ENCODE results near the gene INTS1. TPM values are rescaled to one million over a fixed set of nuclear protein-coding genes. Genes with fewer than 3 reads are reported as not detected.
"Not testable (repeated sequence)": the region's sequence is repeated elsewhere in the genome, so short reads cannot be mapped to it uniquely, and the experiment has no call there.

Gene INTS1
- total RNA-seq, 1 experiment from 2014 or later = 43.3 TPM

DNA sequence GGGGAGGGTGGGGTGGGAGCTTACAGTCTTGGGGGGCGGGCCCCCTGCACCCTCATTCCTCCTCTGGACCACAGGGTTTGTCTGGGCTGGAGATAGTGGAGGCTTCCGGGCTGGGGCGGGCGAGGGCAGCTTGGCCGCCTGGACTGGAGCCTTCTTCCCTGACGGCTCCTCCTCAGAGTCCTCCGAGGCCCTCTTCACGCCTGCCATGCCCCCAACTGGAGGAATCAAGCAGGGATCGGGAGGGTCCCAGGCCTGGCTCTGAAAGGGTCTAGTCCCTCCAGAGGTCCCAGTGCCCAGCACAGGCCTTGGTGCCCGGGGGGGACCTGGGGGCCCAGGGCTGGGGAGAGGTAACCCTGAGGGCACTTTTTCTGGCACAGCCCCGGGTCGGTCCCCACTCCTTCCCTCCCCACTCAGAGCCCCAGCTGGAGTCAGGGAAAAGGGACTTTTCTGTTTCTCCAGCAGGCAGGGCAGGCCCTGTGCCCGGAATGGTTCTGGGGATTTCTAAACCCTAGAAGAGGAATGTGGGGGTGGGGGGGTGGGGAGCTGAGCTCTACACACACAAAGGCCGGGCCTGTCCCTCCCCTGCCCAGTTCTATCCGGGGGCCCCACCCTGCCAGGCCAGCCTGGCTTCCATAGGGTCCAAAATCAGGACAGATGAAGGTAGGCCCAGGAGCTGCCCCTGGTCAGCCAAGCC is 56.5 kb downstream of the INTS1 start:
- no peak for DNase-seq (ENCODE audit: low read depth)

DNA sequence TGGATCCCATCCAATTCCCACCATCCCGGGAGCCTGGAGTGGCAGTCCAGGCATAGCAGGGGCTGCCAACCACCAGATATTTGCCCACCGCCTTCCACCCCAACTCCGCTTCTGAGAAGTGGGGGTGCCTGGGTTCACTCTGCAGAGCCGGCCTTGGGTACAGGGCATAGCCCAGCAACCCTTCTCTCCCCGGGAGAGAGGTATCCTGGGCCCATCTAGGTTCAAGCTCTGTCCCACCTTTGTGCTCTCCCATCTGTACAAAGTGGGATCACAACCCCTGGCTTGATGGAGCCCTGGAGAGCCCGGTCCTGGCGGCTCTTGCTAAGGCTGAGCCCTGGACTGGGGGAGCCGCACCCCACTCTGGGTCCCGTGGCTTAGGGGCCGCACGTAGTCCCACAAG is 57.1 kb downstream of the INTS1 start:
- no peak for DNase-seq (ENCODE audit: low read depth)

DNA sequence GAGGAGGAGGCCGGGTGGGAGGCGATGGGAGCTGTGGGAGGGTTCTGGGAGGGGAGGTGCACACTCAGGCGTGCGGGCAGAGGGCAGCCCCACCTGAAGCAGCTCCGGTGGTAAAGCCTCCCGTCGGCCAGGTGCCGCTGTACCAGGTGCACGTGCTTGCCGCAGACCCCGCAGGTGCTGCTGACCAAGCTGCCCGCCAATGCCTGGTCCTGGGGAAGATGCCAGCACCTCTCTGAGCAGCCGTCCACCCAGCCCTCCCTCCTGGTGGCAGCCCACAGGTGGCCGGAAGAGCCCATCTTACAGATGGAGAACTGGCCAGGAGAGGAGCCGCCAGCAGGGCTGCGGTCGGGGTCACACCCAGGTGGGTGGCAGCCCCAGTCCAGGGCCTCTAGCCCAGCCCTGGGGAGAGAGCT is 57.6 kb downstream of the INTS1 start:
- DNase-seq (ENCODE audit: low read depth) = no peak

DNA sequence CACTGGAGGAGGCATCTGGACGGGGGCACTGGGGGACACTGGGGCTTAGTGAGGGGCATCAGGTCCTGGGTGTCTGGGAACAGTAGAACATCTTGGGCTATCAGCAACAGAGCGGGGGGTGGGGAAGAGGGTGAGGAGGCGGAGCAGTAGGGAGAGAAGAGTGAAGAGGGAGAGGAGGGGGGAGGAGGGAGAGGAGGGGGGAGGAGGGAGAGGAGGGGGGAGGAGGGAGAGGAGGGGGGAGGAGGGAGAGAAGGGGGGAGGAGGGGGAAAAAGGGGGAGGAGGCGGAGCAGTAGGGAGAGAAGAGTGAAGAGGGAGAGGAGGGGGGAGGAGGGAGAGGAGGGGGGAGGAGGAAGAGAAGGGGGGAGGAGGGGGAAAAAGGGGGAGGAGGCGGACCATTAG is 58.2 kb downstream of the INTS1 start:
- peak; percentile 48 for DNase-seq (ENCODE audit: low read depth)

DNA sequence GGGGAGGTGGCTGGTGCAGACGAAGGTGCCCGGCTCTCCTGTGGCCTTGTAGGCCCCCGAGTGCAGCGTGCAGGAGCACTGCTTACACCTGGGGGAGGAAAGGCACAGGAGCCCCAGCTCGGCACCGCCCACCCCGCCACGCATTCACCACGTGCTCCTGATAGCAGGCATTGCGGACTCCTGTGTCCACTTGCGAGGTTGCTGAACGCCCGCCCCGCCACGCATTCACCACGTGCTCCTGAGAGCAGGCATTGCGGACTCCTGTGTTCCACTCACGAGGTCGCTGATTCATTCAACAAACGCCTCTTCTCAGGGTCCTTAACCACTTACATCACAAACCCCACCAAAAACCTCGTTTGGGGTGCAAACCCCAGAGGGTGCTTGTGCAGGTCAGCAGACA is 58.8 kb downstream of the INTS1 start:
- DNase-seq (ENCODE audit: low read depth) = no peak

DNA sequence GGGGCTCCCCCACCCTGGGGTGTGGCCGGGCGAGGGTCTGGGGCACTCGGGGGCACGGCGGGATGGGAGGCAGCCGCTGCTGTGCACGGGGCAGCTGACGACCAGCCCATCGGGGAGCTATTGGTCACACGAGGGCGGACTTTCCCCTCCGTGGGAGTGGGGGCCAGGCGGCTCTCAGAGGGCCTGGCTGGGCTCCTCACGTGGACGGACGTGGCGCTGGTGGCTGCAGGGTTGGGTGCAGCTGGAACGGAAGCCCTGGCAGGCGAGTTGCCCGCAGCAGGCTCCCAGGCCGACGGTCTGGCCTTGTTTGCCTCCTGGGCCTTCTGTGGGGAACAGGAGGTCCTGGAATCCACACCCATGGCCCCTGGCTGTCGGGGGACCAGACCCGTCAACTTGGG is 59.3 kb downstream of the INTS1 start:
- no peak for DNase-seq (ENCODE audit: low read depth)

DNA sequence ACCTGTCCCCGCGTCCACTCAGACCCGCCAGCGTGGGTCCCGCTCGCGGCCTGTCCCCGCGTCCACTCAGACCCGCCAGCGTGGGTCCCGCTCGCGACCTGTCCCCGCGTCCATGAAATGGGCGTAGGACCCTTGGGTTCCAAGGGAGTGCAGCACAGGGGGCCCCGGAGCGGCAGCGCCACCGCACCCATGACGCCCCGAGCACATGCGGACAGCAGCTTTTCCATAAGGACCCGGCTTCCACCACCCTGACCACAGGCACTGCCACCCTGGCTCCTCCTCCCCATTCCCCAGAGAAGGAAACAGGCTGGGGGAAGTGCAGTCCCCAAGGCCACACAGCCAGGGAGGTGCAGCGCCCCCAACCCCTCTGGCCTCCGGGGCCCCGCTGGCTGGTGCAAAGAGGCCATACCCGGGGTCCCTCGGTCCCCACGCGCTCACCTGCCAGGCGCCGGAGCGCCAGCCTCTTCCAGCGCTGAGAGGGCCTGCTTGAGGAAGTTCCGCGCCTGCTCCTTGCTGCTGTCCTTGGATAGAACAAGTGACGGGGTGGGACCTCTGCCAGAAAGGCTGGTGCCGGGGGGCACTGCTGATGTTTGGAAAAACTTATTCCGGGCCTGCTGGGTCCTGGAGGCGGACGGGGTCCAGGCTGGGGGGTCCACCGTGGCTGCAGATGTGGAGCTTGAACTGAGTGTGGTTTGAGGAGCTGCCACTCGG is 59.8 kb downstream of the INTS1 start:
- DNase-seq (ENCODE audit: low read depth) = no peak

DNA sequence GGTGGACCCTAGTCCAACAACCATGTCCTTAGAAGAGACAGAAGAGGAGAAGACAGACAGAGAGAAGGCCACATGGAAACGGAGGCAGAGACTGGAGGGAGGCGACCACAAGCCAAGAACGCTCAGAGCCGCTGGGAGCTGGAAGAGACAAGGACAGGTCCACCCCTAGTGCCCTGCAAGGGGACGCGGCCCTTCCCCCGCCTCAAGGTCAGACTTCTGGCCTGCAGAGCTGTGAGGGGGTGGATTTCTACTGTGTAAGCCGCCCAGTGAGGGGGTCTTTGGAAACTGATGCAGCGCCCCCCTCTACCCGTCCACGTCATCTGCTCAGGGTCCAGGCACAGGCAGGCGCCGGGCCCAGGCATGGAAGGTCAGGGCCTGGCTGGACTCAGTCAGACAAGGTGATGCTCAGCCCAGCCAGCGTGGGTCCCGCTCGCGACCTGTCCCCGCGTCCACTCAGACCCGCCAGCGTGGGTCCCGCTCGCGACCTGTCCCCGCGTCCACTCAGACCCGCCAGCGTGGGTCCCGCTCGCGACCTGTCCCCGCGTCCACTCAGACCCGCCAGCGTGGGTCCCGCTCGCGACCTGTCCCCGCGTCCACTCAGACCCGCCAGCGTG is 60.5 kb downstream of the INTS1 start:
- not testable (repeated sequence) for DNase-seq (ENCODE audit: low read depth)

DNA sequence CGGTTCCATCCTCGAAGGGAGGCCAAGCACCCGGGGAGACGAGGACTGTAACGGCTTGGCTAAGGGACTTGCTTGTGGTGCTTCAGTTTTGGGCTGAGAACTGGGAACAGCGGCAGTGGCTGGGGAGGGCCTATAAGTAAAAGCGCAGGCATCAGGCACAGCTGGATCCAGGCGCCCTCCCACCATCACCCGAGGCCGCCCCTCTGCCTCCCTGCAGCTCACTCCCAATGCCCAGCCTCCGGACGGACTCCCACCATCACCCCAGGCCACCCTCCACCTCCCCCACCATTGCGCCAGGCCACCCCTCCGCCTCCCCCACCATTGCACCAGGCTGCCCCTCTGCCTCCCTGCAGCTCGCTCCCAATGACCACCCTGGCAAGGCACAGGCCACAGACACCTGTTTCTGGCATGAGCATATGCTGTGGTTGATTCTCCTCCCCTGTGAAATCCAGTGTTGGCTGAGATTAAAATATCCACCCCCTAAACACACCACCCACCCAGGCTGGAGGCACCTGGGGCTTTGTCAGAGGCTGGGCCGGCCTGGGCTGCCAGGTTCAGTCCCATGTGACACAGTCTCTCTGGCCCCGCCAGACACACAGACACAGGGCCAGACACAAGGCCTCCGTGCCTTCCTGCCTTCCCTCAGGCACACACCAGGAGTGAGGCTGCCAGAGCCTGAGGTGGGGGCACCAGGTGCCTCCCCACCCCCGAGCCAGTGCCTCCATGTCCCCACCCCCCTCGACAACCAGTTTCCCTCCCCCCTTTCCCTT is 61.6 kb downstream of the INTS1 start:
- DNase-seq (ENCODE audit: low read depth) = no peak

DNA sequence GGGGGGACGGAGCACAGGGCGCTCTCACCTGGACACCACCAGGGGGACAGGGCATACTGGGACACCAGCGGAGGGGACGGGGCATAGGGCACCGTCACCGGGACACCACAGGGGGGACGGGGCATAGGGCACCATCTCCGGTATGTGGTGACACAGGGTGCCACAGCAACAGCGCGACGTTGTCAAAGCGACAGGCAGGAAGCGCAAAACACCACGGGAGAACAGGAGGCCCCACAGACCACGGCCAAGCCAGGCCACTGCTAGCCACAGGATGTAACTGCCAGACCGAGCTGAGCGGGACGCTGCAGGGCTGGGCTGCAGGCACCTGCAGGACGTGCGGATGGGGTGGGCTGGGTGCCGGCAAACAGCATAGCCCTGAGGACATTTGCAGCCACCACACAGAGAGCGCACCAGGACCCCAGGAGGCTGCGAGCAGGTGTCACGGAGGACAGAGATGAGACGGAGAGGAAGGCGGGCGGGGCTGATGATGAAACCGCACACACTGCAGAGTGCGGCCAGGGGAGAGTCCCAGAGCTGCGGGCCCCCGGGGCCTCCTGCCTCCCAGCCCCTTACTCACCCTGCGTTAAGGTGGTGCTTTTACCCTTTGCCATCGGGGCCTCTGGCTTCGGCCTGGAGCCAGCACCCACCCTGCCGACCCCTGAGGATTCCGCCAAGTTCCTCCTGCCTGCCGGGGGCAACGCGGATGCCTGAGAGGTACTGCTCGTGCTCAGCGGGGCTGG is 62.4 kb downstream of the INTS1 start:
- DNase-seq (ENCODE audit: low read depth) = no peak

DNA sequence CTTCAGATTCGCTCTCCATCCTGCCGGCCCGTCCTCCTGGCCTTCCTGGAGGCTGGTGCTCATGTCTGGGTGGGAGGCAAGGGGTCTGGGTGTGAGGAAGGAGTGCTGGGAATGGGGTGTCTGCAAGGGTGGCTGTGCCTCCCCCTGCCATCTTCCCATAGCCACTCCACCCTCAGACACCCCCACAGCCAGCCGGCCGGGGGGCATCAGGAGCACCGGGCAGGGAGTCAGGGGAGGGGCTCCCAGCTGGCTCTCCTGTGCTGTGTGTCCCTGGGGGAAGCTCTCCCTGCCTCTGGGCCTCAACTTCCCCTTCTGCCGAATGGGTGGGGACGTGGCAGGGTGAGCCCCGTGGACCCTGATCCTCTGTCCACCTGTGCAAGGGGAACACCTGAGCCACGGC is 63.6 kb downstream of the INTS1 start:
- no peak for DNase-seq (ENCODE audit: low read depth)

DNA sequence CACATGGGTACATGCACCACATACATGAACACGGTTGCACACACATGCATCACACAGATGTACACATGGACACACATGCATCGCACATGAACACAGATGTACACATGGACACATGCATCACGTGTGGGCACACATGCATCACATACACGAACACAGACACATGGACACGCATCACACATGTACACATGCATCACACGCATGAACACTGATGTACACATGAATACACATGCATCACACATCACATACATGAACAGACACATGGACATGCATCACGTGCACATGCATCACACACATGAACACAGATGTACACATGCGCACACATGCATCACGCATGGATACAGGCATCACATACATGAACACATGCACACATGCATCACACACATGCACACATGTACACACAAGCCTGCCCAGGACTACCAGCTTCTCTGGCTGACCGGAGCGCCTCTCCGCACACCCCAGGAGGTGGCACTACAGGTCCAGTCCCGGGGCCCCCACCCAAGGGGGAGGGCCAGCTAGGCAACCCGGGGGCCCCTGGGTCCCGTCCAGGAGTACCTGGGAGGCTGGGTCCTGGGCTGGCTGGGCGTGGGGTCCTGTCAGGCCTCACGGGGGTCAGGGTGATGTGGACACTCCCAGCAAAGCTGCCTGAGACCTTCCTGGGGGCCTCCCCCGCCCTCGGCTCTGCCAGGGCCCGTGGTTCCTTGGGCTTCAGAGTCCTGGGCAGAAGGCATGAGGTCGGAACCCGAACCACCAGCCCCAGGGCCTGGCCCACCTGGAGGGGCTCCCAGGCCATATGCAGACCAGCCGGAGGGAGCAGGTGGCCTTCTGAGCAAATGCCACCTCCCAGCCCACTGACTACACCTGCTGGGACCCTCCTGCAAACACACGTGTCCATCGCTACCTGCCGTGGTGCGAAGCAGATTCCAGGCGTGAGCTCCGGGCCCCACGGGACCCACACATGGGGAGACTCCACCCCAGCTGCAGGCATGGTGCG is 64.5 kb downstream of the INTS1 start:
- no peak for DNase-seq (ENCODE audit: low read depth)

DNA sequence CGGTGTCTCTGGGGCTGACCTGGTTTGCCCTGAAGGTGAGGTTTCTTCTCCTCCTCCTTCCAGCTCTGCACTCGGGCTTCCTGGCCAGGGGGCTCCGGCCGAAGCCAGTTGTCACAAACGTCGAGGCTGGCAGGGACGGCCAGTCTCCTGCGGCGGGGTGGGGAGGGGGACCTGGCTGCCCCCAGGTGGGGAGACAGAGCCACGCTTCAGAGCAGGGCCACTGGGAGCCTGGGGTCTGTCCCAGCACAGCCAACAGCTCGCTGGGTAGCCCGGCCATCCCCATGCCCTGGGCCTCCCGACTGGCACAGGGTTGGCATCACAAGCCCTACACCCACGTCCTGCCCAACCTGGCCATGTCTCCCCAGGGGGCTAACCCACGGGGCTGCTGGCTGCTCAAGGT is 65.4 kb downstream of the INTS1 start:
- DNase-seq (ENCODE audit: low read depth) = no peak

DNA sequence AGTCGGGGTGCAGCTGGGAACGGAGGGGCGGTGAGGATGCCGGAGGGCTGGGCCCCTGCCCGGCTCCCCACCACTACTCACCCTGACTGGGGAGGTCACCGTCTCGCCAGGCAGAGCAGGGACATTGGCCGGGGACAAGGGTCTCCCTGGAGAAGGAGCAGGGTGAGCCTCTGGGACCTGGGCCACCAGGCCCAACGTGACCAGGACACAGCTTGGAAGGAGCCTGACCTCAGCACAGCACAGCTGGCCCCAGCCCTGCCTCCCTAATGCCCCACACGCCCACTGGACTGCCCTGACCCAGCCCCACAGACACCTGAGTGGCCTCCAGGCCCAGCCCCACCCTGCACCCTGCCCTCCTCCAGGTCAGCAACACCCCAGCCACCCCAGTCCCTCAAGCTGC is 66.0 kb downstream of the INTS1 start:
- no peak for DNase-seq (ENCODE audit: low read depth)

DNA sequence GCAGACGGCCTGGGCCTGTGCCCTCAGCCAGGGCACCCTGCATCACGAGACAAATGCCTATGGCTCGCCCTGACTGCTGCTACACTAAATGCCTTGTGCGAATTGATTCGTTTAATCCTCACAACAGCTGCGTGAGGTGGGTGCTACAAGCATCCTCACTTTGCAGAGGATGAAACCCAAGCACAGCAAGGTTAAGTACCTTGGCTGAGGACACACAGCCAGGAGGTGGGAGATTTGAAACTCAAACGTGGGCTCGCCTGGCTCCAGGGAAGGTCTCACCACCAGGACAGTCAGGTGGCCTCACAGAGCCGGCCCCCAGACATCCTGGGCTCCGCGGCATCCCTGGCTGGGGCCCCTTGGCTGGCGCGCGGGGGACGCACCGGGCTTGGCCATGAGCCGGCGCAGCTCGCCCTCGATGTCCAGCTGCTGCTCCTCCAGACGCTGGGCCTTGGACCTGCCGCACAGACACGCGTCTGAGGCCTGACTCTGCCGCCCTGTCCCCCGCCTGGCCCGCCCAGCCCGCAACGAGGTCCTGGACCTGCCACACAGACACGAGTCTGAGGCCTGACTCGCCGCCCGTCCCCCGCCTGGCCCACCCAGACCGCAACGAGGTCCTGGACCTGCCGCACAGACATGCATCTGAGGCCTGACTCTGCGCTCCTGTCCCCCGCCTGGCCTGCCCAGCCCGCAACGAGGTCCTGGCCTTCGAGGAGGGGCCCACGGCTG is 66.9 kb downstream of the INTS1 start:
- no peak for DNase-seq (ENCODE audit: low read depth)

DNA sequence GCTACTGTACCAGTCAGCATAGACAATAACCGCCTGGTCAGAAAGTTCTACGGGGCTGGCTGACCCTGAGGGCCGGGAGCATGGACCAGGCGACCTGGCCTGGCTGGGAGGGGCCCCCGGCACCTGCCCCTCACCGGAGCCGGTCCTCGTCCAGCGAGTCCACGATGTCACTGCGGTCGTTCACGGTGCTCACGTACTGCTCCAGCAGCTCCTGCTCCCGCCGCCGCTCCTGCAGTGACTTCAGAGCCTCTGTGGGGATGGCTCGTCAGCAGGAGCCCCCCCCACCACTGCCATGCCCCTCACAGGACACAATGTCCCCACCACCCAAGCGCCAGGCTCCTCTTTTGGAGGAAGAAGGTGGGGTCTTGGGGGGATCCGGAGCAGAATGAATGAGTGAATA is 67.6 kb downstream of the INTS1 start:
- DNase-seq (ENCODE audit: low read depth) = no peak

DNA sequence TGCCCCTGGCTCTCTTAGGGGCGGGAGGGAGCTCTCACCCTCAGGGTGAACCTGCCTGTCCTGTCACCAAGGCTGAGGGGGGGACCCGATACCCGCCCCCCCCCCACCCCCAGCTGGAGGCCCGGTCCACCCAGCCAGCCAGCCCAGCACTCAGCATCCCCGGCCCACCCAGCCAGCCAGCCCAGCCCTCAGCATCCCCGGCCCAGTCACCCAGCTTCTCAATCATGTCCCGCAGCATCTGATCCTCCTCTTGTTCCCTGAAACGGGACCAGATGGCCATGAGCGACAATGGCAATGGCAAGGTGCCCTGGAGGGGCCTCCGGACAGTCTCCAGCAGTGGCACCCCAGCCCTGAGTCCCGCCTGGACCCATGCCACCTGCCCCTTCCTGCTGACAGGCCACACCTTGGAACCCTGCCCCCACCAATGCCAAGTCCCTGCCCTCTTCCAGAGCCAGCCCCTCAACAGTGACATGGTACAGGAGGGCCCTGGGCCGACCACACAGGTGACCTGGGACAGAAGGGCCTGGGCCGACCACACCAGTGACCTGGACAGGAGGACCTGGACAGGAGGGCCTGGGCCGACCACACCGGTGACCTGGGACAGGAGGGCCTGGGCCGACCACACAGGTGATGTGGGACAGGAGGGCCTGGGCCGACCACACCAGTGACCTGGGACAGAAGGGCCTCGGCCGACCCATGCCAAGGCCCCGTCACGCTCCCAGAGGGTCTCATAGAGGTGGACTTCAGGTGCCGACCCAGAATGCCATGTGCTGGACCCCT is 69.1 kb downstream of the INTS1 start:
- no peak for DNase-seq (ENCODE audit: low read depth)

DNA sequence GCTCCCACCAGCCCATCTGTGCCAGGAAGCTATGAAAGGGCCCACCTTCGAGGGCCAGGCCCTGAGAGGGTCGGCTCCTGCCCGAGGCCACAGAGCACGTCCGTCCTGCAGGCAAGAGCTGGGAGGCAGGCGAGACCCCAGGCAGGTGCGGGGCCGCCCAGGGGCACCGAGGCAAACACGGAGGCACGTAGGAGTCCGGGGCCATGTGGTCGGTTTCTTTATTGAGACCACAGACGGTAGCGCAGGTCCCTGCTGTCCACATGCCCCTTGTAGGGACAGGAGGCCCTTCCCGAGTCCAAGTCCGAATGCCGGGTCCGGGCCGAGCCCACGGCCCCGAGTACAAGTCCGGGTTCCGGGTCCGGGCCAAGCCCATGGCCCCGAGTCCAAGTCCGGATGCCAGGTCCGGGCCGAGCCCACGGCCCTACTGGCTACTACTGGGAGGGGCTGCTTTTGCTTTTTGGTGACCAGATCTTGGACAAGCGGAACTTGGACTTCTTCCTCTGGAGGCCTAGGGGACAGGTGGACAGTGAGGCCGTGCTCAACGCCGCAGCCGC is 69.9 kb downstream of the INTS1 start:
- no peak for DNase-seq (ENCODE audit: low read depth)
